Activated CD4-positive, alpha-beta T cell treated with anti-CD3 and anti-CD28 coated beads for 36 hours (primary cell): ENCODE measurements around the gene CEACAM3. TPM values are rescaled to one million over a fixed set of nuclear protein-coding genes. Genes with fewer than 3 reads are reported as not detected.
"Not testable (repeated sequence)": the region's sequence is repeated elsewhere in the genome, so short reads cannot be mapped to it uniquely, and the experiment has no call there.

Experiments used
- ATAC-seq: fragments of 200-7000 bp; cut with Tn5 transposase; one replicate; pipeline ENCODE4 v1.10.0; 2021; ENCODE audit warnings: mild to moderate bottlenecking, moderate library complexity
- CTCF ChIA-PET: fragments of 350-600 bp; sonication (Branson Sonifier 250); formaldehyde crosslinking; loops from one replicate; lab custom pipeline; 2021; ENCODE audit warnings: antibody characterized with exemption; lab: Charles Lee
- POLR2A ChIA-PET: fragments of 350-600 bp; sonication (Branson Sonifier 250); formaldehyde crosslinking; loops from one replicate; lab custom pipeline; 2021; ENCODE audit warnings: antibody characterized with exemption, inconsistent platforms; lab: Charles Lee
- DNase-seq: peaks from one replicate; pipeline ENCODE4 v3.0.0-alpha.2; 2020
- H3K27ac Mint-ChIP-seq: one replicate; pipeline ENCODE4 v1.8.0; 2021; ENCODE audit warnings: mixed read lengths
- H3K27me3 Mint-ChIP-seq: one replicate; pipeline ENCODE4 v1.8.0; 2021; ENCODE audit warnings: mixed read lengths
- H3K36me3 Mint-ChIP-seq: one replicate; pipeline ENCODE4 v1.8.0; 2021; ENCODE audit warnings: low read depth, mixed read lengths
- H3K4me1 Mint-ChIP-seq: one replicate; pipeline ENCODE4 v1.8.0; 2021; ENCODE audit warnings: mixed read lengths
- H3K4me3 Mint-ChIP-seq: one replicate; pipeline ENCODE4 v1.8.0; 2021; ENCODE audit warnings: mild to moderate bottlenecking, moderate library complexity, mixed read lengths
- H3K9me3 Mint-ChIP-seq: one replicate; pipeline ENCODE4 v1.8.0; 2021; ENCODE audit warnings: low read depth, mixed read lengths
- intact Hi-C, 2 experiments: fragments of 100-400 bp; cut with DNase I in 1 of 2; cut with micrococcal nuclease in 1 of 2; formaldehyde crosslinking; loops; one replicate each; pipeline versions ENCODE4 v1.14.2 to v1.15.1; 2022 to 2024; cut with DNase I, micrococcal nuclease
- total RNA-seq, 2 experiments: library from RNA; stranded (reverse); gene quantifications; one replicate each; pipeline ENCODE4 v1.2.3, GENCODE V29; 2021

Gene CEACAM3
- total RNA-seq = not detected

DNA sequence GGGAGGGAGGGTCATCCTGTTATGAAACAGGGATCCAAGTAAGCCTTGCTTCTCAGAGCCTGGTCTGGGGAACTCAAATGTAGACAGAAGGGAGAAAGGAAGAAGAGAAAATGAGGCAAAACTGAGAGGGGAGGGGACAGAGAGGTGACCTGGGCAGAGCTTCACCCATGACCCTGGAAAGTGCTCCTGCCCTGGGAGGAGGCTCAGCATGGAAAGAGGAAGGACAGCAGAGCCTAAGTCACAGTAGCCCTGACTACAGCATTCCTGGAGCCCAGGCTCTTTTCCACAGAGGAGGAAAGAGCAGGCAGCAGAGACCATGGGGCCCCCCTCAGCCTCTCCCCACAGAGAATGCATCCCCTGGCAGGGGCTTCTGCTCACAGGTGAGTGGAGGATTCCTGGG lies at the start of gene CEACAM3:
Gene CEACAM3, plus strand, starts transcription at position 226 of the 400 bp plus-strand sequence. Its CDS starts 91 bp downstream, at position 317.
- ChIA-PET POLR2A (no interaction called here), CTCF (interaction anchor here (0.6 to 8.0 kb wide), 17 partner anchors 7 to 196 kb away, joined by 3 to 137 read pairs (median 7); partner anchors contain the start of gene CEACAM6)
- no peak within 1 kb of the TSS for H3K27ac Mint-ChIP-seq
- ATAC-seq = no peak
- H3K36me3 Mint-ChIP-seq = no peaks in the 10 kb centered on the region
- H3K4me3 Mint-ChIP-seq = no peak within 1 kb of the TSS
- DNase-seq = no peak
- peaks cover 22% of the 10 kb centered on the region for H3K27me3 Mint-ChIP-seq
- no peaks in the 10 kb centered on the region for H3K9me3 Mint-ChIP-seq
- intact Hi-C loops = no loop called here
- H3K4me1 Mint-ChIP-seq = no peaks in the 10 kb centered on the region

DNA sequence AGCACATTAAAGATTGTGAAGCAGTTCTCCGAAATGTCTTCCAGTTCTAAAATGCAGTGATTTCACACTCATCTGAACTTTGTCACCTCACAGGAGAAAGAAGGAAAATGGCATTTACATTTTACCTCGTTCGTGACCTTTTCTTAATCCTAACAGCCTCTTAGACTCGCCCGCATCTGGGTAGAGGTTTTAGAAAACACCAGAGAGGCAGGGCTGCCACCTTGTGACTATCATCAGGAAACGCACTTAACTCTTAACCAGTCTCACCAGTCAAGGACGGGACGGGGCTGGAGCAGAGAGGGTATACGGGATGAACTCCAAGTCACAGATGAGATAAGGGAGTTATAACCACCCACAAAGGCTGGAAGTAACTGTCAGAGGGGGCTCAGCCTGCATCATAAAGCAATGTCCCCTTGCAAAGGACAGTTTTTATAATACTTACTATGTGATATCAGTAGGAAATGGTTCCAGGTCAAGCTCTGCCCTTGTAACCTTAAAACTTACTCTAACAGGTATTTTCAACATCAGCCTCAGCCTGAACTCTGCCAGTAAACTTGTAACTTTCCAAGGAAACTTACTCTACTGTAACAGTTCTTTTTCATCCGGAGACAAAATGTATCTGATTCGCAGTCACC lies 49.7 kb upstream of the CEACAM3 start:
- ChIA-PET POLR2A (no interaction called here), CTCF (interaction anchor here (0.7 to 3.2 kb wide), 13 partner anchors 15 to 176 kb away, joined by 3 to 25 read pairs (median 4); no protein-coding TSS in a partner anchor)
- Mint-ChIP-seq H3K4me3 (no peak overlapping the region), H3K27ac (no peak overlapping the region), H3K4me1 (peaks cover under 1% of the 10 kb centered on the region), H3K27me3 (peaks cover 62% of the 10 kb centered on the region), H3K9me3 (no peaks in the 10 kb centered on the region), H3K36me3 (no peaks in the 10 kb centered on the region)
- ATAC-seq (peak; percentile 95), DNase-seq (peak; percentile 75)
- intact Hi-C loops = loop anchor here (1.0 to 5.0 kb wide), 2 partner anchors 40 to 104 kb away; no protein-coding TSS in a partner anchor

DNA sequence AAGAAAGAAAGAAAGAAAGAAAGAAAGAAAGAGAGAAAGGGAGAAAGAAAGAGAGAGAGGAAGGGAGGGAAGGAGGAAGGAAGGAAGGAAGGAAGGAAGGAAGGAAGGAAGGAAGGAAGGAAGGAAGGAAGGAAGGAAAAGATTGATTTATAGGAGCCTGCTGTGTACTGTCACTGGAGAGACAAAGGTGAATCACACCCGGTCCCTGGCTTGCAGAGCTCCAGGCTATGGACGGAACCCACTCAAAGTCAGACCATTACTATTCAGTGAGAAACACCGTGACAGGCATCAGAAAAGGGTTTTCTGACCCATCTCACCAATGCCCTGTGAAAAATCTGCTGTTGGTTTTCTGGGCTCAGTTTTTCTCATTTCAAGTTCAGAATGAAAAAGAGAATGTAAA lies 48.4 kb upstream of the CEACAM3 start:
- H3K9me3 Mint-ChIP-seq = no peaks in the 10 kb centered on the region

DNA sequence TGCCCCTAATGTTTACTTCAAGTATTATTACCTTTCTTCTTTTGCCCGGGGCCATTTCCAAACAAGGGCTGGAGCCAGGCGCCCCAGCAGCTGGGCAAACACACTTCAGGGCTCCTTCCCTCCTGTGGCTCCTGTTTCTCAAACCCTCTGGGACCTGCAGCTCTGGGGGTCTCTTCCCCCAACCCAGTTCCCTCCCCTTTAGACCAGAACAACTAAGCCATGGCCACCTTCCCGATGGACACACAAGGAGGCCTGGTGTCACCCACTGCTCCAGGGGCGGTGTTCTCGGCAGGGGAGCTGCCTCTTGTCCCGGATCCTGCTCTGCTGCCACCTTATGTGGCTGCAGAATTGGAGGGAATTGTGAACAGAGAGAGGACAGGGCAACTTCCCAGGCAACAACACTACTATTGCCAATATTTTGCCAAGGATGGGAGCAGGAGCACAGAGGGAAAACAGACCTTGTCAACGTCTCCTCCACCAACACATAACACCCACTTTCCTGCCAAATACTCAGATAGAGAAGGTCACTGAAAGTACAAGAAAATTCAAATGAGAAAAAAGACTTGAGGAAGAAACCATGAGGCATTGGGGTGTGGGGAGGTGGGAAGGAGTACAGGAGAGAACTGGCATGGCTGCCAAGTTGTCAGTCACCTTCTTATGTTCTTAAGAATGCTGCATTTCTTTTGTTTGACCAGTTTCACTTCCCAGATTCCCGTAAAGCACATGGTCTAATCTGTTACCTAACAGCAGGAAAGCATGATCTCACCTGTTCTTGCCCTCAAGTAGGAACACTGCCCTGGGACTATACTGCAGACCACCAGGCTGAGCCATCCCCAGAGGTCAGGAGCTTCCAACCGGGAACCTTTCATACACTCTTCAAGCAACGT lies 45.9 kb upstream of the CEACAM3 start:
- H3K4me1 Mint-ChIP-seq, H3K27ac Mint-ChIP-seq, intact Hi-C loops, H3K9me3 Mint-ChIP-seq, POLR2A ChIA-PET, ATAC-seq, H3K4me3 Mint-ChIP-seq, H3K36me3 Mint-ChIP-seq, DNase-seq: not testable (repeated sequence)
- CTCF ChIA-PET = interaction anchor here (0.8 to 7.9 kb wide), 10 partner anchors 9 to 109 kb away, joined by 3 to 115 read pairs (median 18); no protein-coding TSS in a partner anchor
- peaks cover 55% of the 10 kb centered on the region for H3K27me3 Mint-ChIP-seq

More for the DNA sequence above, 48.4 kb upstream of the CEACAM3 start:
- no peaks in the 10 kb centered on the region for H3K4me1 Mint-ChIP-seq
- no peak overlapping the region for H3K4me3 Mint-ChIP-seq
- CTCF ChIA-PET = interaction anchor here (0.6 to 3.2 kb wide), 5 partner anchors 10 to 115 kb away, joined by 3 to 18 read pairs (median 4); no protein-coding TSS in a partner anchor
- DNase-seq (no peak), ATAC-seq (no peak)
- intact Hi-C loops = loop anchor here (5.0 kb wide), 1 partner anchor 106 kb away; no protein-coding TSS in a partner anchor
- peaks cover 68% of the 10 kb centered on the region for H3K27me3 Mint-ChIP-seq
- POLR2A ChIA-PET = no interaction called here
- no peaks in the 10 kb centered on the region for H3K36me3 Mint-ChIP-seq
- no peak overlapping the region for H3K27ac Mint-ChIP-seq

DNA sequence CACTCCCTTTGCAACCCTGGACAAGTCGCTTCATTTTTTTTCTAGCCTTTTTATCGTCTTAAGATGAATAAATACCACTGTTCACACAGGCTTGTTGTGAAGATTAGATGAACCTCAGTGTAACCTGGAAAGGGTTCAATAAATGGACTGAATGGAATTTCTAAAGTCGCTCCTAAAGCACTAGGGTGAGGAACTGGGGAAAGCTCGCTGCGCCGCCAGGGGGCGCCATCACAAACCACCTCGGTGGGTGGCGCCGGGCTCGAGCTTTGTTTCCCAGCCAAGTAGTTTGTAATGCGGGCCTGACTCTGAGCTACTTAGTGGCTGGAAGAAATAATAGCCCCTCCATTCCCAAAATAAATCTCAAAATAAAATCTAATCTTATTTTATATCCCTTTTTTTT lies 43.2 kb upstream of the CEACAM3 start:
- DNase-seq (peak; percentile 87), ATAC-seq (peak; percentile 74)
- no peak overlapping the region for H3K4me3 Mint-ChIP-seq
- peaks cover 7% of the 10 kb centered on the region for H3K4me1 Mint-ChIP-seq
- intact Hi-C loops = loop anchor here (1.0 kb wide), 2 partner anchors 32 to 68 kb away; no protein-coding TSS in a partner anchor
- CTCF ChIA-PET = interaction anchor here (0.6 to 7.9 kb wide), 47 partner anchors 10 to 813 kb away, joined by 3 to 115 read pairs (median 5); no protein-coding TSS in a partner anchor
- POLR2A ChIA-PET = interaction anchor here (0.6 to 0.7 kb wide), 4 partner anchors 19 to 127 kb away, joined by 3 to 9 read pairs (median 4); no protein-coding TSS in a partner anchor
- peaks cover 37% of the 10 kb centered on the region for H3K27me3 Mint-ChIP-seq
- no peaks in the 10 kb centered on the region for H3K36me3 Mint-ChIP-seq
- H3K27ac Mint-ChIP-seq = no peak overlapping the region
- no peaks in the 10 kb centered on the region for H3K9me3 Mint-ChIP-seq

DNA sequence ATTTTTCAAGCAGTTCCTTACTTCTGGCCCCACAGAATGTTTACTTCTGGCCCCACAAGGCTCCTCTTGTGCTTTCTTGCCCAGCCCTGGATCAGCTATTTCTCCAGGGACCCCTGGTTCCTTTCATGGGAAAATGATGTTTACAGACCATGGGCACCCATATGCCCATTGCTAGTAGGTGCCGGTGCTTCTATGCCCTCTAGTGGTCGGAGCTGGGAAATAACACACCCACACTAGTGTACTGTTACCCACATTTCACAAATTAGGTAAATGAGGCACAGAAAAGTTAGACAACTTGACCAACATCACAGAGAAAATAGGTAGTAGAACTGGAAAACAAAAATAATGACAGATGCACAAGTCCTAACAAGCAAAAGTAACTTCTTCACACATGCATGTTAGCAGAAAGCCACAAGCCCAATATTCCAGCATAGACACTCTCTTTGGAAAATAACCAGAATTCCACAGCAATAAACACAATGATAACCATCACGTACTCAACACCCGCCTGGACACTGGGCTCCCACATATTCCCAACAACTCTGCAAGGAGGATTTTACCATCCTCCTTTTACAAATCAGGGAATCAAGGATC lies 42.4 kb upstream of the CEACAM3 start:
- peak; percentile 90 for ATAC-seq
- peaks cover 32% of the 10 kb centered on the region for H3K27me3 Mint-ChIP-seq
- POLR2A ChIA-PET = no interaction called here

DNA sequence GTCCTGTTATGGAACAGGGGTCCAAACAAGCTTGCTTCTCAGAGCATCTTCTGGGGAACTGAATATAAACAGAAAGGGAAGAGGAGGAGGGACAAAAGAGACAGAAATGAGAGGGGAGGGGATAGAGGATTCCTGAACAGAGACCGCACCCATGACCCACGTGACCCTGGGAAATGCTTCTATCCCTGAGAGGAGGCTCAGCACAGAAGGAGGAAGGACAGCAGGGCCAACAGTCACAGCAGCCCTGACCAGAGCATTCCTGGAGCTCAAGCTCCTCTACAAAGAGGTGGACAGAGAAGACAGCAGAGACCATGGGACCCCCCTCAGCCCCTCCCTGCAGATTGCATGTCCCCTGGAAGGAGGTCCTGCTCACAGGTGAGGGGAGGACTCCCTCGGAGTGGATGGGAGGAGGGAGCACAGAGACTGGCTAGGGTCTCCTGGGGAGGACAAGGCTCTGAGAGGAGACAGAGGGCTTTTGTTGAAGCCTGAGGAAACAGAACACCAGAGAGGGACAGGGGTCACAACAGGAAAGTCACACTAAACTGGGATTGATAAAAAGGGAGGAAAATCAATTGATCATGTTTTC lies 41.0 kb upstream of the CEACAM3 start, which contains the start of gene CEACAM6:
Gene CEACAM6, plus strand, starts transcription at position 203 of the 586 bp plus-strand sequence. Its CDS starts 109 bp downstream, at position 312.
- Mint-ChIP-seq H3K4me3 (no peak within 1 kb of the TSS), H3K27ac (no peak within 1 kb of the TSS), H3K36me3 (no peaks in the 10 kb centered on the region), H3K9me3 (no peaks in the 10 kb centered on the region), H3K27me3 (peaks cover 42% of the 10 kb centered on the region), H3K4me1 (peaks cover 7% of the 10 kb centered on the region)
- DNase-seq (no peak), ATAC-seq (no peak)
- POLR2A ChIA-PET = no interaction called here
- CTCF ChIA-PET = interaction anchor here (0.5 to 7.9 kb wide), 11 partner anchors 18 to 759 kb away, joined by 3 to 115 read pairs (median 28); no protein-coding TSS in a partner anchor
- intact Hi-C loops = no loop called here

More for the DNA sequence above, 42.4 kb upstream of the CEACAM3 start:
- H3K4me3 Mint-ChIP-seq = no peak overlapping the region
- H3K4me1 Mint-ChIP-seq = peaks cover 7% of the 10 kb centered on the region
- no peak overlapping the region for H3K27ac Mint-ChIP-seq
- intact Hi-C loops = loop anchor here (1.0 kb wide), 2 partner anchors 31 to 67 kb away; no protein-coding TSS in a partner anchor
- CTCF ChIA-PET = interaction anchor here (0.7 to 7.9 kb wide), 30 partner anchors 9 to 277 kb away, joined by 3 to 115 read pairs (median 7); no protein-coding TSS in a partner anchor
- no peaks in the 10 kb centered on the region for H3K9me3 Mint-ChIP-seq
- DNase-seq = peak; percentile 83
- H3K36me3 Mint-ChIP-seq = no peaks in the 10 kb centered on the region

DNA sequence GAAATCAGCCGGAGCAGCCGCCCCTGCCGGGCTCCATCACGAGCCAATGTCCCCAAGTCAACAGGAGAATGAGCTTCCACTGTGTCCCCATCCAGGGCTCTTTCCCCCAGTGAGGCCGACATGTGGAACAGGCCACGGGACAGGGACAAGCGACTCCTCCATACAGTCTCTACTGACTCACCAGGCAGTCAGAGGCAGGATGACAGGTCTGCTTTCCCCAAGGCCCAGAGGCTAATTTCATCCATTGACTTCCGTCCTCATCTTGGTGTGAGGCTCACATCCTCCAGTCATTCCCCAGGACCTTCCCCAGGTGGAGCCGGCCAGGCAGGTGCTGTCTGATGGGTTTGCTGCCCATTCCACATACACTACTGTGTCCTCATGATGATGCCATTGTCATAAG lies 37.5 kb upstream of the CEACAM3 start:
- no peak for ATAC-seq
- ChIA-PET CTCF (interaction anchor here (1.3 kb wide), 1 partner anchor 11 kb away, joined by 4 read pairs; no protein-coding TSS in a partner anchor), POLR2A (no interaction called here)
- DNase-seq = no peak
- no peaks in the 10 kb centered on the region for H3K36me3 Mint-ChIP-seq
- intact Hi-C loops = no loop called here
- H3K27me3 Mint-ChIP-seq = peaks cover 46% of the 10 kb centered on the region
- peaks cover 3% of the 10 kb centered on the region for H3K4me1 Mint-ChIP-seq
- no peaks in the 10 kb centered on the region for H3K9me3 Mint-ChIP-seq
- no peak overlapping the region for H3K27ac Mint-ChIP-seq
- H3K4me3 Mint-ChIP-seq = no peak overlapping the region

DNA sequence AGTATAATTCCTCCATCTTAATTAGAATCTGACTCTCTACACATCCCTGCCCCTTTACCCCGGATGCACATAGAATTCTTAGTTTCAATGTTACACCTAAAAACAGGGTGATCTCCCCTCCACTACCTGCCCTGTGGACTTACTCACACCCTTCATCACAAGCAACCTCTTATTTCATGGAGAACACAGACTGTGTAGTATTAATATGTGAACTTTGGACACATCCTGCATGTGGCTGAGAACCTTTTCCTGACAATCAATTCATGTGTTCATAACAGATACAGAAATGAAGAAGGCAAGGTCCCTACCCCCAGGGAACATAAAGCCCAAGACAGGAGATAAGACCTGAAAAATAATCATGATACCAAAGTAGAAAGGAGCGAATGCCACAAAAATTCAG lies 29.3 kb upstream of the CEACAM3 start:
- POLR2A ChIA-PET = interaction anchor here (0.6 kb wide), 1 partner anchor 27 kb away, joined by 5 read pairs; no protein-coding TSS in a partner anchor
- peaks cover 1% of the 10 kb centered on the region for H3K4me1 Mint-ChIP-seq
- H3K9me3 Mint-ChIP-seq = no peaks in the 10 kb centered on the region
- CTCF ChIA-PET = interaction anchor here (0.9 to 1.4 kb wide), 2 partner anchors 14 to 125 kb away, joined by 3 read pairs; no protein-coding TSS in a partner anchor
- ATAC-seq (no peak), DNase-seq (no peak)
- H3K4me3 Mint-ChIP-seq = no peak overlapping the region
- no peak overlapping the region for H3K27ac Mint-ChIP-seq
- no peaks in the 10 kb centered on the region for H3K36me3 Mint-ChIP-seq
- peaks cover 43% of the 10 kb centered on the region for H3K27me3 Mint-ChIP-seq
- intact Hi-C loops = no loop called here

DNA sequence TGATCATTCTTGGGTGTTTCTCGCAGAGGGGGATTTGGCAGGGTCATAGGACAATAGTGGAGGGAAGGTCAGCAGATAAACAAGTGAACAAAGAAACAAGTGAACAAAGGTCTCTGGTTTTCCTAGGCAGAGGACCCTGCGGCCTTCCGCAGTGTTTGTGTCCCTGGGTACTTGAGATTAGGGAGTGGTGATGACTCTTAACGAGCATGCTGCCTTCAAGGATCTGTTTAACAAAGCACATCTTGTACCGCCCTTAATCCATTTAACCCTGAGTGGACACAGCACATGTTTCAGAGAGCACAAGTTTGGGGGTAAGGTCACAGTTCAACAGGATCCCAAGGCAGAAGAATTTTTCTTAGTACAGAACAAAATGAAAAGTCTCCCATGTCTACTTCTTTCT lies 28.3 kb upstream of the CEACAM3 start:
- DNase-seq, H3K27ac Mint-ChIP-seq, intact Hi-C loops, H3K36me3 Mint-ChIP-seq, H3K4me3 Mint-ChIP-seq, ATAC-seq, H3K4me1 Mint-ChIP-seq, POLR2A ChIA-PET, H3K9me3 Mint-ChIP-seq: not testable (repeated sequence)
- H3K27me3 Mint-ChIP-seq = peaks cover 42% of the 10 kb centered on the region
- CTCF ChIA-PET = interaction anchor here (1.4 kb wide), 1 partner anchor 126 kb away, joined by 3 read pairs; no protein-coding TSS in a partner anchor
